PC-9 (cell line): Measurements from ENCODE around the gene SPIB.

Source experiments
- EZH2 ChIP-seq: fragments of 200-600 bp; sonication (generic); IDR thresholded peaks from 2 replicates; pipeline ENCODE4 v1.8.0; 2017; ENCODE audit warnings: antibody characterized with exemption, low read depth
- TF ChIP-seq, protein P1 (sequence below): fragments of 200-600 bp; sonication (generic); conservative IDR thresholded peaks from 2 replicates; pipeline ENCODE4 v1.6.1; 2017; ENCODE audit warnings: mixed run types, antibody characterized with exemption, mild to moderate bottlenecking, moderate library complexity

DNA sequence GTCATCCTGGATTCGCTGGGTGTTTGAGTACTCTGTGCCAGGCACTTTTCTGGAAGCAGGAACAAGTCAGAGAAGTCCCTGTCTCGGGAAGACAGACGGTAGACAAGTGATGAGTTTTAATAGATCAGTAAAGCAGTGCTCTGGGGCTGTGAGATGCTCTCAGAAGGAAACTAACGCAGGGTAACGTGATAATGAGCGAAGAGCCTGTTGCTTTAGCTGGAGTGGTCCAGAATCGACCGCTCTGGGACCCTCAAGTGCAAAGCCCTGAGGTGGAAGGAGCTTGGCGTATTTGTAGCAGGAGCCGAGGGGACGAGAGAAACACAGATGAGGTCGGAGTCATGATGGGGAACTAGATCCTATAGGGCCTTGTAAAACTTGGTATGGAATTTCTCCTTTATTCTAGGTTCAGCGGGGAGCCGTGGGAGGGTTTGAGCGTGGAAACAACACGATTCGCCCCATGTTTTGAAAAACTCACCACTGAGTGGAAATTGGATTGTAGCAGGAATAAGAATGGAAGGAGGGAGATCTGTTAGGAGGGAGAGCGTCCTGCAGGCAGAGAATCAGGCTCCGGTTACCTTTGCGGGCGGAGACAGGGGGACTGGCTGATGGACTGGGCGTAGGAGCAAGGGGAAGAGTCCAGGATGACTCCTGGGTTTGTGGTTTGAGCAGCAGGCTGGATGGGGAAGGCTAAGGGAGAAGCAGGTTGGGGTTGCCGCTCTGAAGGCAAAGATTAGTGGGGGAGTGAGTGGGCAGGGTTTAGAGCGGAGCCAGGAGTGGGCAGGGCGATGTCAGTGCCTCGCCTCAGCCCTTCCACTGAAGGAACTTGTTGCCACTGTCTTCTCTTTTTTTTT, 33.8 kb upstream of the SPIB start:
- TF ChIP-seq, protein P1, sequence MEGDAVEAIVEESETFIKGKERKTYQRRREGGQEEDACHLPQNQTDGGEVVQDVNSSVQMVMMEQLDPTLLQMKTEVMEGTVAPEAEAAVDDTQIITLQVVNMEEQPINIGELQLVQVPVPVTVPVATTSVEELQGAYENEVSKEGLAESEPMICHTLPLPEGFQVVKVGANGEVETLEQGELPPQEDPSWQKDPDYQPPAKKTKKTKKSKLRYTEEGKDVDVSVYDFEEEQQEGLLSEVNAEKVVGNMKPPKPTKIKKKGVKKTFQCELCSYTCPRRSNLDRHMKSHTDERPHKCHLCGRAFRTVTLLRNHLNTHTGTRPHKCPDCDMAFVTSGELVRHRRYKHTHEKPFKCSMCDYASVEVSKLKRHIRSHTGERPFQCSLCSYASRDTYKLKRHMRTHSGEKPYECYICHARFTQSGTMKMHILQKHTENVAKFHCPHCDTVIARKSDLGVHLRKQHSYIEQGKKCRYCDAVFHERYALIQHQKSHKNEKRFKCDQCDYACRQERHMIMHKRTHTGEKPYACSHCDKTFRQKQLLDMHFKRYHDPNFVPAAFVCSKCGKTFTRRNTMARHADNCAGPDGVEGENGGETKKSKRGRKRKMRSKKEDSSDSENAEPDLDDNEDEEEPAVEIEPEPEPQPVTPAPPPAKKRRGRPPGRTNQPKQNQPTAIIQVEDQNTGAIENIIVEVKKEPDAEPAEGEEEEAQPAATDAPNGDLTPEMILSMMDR: no peak
- no peak for TF ChIP-seq EZH2
